ENCODE results near the gene KCND2.
A peak's percentile ranks its signal among the peaks of the same experiment; 100 is the strongest.
"Not testable (repeated sequence)": the region's sequence is repeated elsewhere in the genome, so short reads cannot be mapped to it uniquely, and the experiment has no call there.

Gene KCND2

GRCh38 chr7:120502132-120502531 is 229.2 kb downstream of the KCND2 start:
- no peak for DNase-seq (ENCODE audit: low read depth)

GRCh38 chr7:120502825-120503224 is 229.8 kb downstream of the KCND2 start:
- DNase-seq (ENCODE audit: low read depth), result no peak

GRCh38 chr7:120504386-120504785 is 231.4 kb downstream of the KCND2 start:
- DNase-seq (ENCODE audit: low read depth), result no peak

DNA sequence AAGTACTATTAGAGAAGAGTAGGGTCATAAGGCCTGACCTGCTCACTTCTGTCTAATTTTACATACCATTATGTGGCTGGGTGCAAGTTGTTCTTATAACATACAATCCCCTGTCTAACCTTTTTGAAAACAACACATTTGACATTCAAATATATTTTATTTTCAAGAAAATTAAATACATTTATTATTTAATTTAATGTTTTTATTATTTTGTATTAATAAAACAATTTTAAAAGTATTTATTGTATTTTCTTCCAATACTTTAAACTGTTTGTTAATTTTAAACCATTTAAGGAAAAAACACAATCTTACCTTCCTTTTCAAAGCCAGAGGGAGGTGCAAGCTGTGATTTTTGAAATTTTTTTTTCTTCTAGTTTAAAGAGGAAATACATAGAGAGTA is 232.8 kb downstream of the KCND2 start:
- no peak for DNase-seq (ENCODE audit: low read depth)

GRCh38 chr7:120512701-120513100 is 239.7 kb downstream of the KCND2 start:
- DNase-seq (ENCODE audit: low read depth), result no peak

GRCh38 chr7:120519224-120519623 is 246.2 kb downstream of the KCND2 start:
- no peak for DNase-seq (ENCODE audit: low read depth)

DNA sequence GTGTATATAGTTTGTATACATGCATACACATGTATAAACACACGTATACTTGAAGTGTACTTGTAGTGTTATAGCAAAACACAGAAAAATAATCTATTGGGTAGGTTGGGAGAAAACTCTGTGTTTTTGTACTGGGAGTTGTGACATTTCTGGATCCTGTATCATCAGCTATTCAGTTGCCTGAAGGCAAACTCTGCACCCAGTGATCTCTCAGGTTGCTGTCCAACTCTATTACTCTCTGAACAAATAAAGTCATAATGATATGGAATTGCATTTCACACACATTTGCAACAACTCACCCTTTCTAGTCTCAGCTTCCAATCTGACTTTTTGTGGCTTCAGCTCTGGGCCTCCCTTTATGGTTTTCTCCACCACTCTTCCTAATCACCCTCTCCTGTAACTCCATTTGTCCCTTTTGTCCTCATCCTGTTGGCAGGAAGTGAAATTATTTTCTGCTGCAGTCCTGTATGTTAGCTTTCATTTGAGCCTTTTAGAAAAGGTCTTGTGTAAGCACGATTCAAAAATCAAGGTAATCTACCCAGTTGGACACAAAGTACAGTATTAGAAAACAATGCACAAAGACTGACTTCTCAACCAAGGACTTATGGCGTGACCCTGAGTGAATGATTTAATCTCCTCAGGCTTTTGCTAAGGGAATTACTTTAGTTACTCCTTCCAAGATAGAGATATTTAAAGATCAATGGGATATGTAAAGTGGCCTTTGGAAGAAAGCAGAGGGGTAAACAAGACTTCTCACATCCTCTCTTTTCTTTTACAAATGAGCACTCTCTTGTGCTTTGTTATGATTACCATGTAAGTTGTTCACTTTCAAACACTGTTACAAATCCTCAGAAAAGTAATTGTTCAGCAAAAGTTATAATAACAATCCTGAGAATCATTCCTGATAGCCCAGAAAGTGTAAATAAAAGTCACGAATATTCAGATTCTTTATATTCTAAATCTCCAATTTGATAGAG is 249.1 kb downstream of the KCND2 start:
- DNase-seq (ENCODE audit: low read depth), result no peak

GRCh38 chr7:120523985-120524384 is 251.0 kb downstream of the KCND2 start:
- no peak for DNase-seq (ENCODE audit: low read depth)

GRCh38 chr7:120526902-120527509 is 254.0 kb downstream of the KCND2 start:
- DNase-seq (ENCODE audit: low read depth), result no peak

- DNase-seq (ENCODE audit: low read depth), result no peak
These were observed 256.8 kb downstream of the KCND2 start for GRCh38 chr7:120529736-120530135.

DNA sequence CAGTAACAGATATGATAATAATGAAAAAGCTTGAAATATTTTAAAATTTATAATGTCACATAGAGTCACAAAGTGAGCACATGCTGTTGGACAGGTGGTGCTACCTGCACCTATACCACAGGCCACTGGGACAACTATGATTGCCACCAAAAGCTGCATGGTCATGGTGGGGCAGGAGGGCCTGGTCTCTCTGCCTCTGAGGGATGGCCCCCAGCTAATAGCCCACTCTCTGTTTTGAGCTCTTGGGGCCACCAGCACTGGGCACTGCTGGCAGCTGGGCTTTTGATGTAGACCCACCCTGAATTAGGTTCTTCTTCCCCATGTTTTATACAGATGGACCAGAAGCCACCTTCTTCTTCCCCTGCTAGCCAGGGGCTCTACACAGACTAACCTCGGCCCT is 265.4 kb downstream of the KCND2 start:
- no peak for DNase-seq (ENCODE audit: low read depth)

DNA sequence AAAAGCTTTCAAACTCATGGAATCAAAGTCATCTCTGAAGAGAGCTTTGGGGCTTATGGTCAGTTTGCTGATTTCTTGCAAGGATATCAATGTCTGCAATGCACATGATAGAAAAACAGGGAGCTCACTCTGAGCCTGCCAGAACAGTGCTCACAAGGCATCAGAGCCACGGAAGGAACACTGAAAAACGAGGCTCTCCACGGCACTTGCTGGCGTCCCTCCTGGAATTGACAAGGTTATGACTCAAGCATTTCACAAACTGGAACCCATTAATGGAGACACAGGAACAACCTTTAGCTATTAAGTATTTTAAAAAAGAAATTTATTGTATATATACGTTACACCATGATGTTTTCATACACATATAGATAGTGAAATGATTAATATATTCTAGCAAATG is 266.3 kb downstream of the KCND2 start:
- no peak for DNase-seq (ENCODE audit: low read depth)

DNA sequence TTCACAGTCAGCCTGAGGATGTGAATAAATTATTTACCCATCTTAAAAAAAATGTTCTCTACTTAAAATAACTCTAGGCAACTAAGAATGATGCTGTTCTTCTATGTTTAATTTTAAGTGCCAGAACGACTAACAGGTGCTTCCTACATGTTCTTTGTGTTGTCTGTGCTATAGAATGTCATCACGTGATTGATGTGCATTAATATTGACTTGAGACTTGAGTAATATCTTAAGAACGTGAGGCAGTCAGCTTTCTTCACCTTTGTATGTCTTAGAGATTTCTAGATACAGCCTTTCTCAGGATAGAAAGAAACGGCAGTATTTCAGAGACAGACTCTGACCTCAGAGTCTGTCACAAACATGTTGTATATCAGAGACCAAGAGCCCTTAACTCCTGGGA is 274.6 kb downstream of the KCND2 start:
- DNase-seq (ENCODE audit: low read depth), result no peak

GRCh38 chr7:120550494-120551048 is 277.6 kb downstream of the KCND2 start:
- peak; percentile 2 for DNase-seq (ENCODE audit: low read depth)

DNA sequence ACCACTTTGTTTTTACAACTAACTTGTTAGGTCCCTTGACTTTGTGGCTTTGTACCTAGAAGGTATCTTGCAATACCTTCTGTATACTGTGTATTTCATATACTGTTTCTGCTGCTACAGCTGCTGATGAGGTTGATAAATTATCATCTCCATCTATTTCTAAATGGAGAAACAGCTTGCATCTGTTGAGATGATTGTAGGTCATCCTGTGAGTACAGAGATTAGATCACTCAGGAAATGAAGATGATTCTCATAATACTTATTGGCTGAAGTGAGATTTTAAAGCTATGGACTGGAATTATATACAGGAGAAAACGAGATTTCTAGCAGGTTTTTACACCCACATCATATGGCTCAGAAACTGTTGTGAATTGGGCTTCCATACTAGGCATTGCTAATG is 280.5 kb downstream of the KCND2 start:
- no peak for DNase-seq (ENCODE audit: low read depth)

- DNase-seq (ENCODE audit: low read depth), result peak; percentile 6
These were observed 282.1 kb downstream of the KCND2 start for GRCh38 chr7:120554960-120555571.

DNA sequence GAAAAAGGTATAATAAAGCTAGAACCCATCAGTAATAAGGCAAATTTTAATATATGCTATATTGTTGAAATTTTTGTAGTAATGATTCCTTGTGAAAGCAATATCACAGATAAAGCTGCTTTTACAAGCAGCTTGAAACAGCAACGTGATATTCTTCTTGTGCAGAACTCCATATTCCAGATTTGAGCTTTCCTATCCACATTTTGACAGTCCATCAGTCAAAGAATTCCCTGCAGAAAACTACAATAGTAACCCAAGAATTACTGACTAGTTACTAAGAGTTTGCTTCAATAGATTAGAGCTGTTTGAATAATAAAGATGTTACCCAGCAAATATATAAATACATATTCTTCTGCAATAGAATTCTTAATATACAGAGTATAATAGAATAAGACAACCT is 291.2 kb downstream of the KCND2 start:
- no peak for DNase-seq (ENCODE audit: low read depth)

- DNase-seq (ENCODE audit: low read depth), result no peak
These were observed 294.2 kb downstream of the KCND2 start for GRCh38 chr7:120567204-120567603.

DNA sequence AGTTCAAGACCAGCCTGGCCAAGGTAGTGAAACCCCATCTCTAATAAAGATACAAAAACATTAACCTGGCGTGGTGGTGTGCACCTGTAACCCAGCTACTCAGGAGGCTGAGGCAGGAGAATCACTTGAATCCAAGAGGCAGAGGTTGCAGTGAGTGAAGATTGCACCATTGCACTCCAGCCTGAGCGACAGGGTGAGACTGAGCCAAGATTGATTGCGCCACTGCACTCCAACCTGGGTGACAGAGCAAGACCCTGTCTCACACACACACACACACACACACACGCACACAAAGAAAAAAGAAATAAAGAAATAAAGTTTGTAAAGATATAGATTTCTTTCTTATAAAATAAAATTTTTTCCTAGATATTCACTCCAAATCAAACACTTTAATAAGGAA is 305.7 kb downstream of the KCND2 start:
- DNase-seq (ENCODE audit: low read depth), result not testable (repeated sequence)

- no peak for DNase-seq (ENCODE audit: low read depth)
These were observed 309.9 kb downstream of the KCND2 start for GRCh38 chr7:120582916-120583315.

- peak; percentile 75 for DNase-seq (ENCODE audit: low read depth)
These were observed 311.1 kb downstream of the KCND2 start for GRCh38 chr7:120583899-120584586.

- DNase-seq (ENCODE audit: low read depth), result no peak
These were observed 313.6 kb downstream of the KCND2 start for GRCh38 chr7:120586571-120586970.

All from GM04503 (cell line).